IPS-18c (cell line): ENCODE data around the gene CLMP.
"Not testable (repeated sequence)": the region's sequence is repeated elsewhere in the genome, so short reads cannot be mapped to it uniquely, and the experiment has no call there.

Experiments used
- H3K4me3 ChIP-seq: 2 replicates; pipeline ENCODE4 v1.7.0; 2013; ENCODE audit warnings: low read depth, mild to moderate bottlenecking, low read length, moderate library complexity; ENCODE audit not compliant: insufficient read depth
- H3K9me3 ChIP-seq: one replicate; pipeline ENCODE4 v1.6.1; 2013; ENCODE audit warnings: mild to moderate bottlenecking, low read length, moderate library complexity; ENCODE audit not compliant: control insufficient read depth, insufficient read depth

The CLMP gene

DNA sequence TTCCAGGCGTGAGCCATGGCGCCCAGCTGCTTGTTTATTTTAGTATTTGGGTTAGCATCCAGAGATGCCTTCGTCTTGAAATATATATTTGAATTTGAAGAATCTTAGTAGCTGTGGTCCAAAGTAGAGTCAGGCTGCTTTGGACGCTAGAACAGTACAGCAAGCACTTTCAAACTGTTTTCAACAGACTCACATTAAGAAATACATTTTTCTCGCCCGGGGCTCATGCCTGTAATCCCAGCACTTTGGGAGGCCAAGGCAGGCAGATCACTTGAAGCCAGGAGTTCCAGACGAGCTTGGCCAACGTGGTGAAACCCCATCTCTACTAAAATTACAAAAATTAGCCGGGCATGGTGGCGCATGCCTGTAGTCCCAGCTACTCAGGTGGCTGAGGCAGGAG lies 106.2 kb downstream of the CLMP start:
- not testable (repeated sequence) for H3K9me3 ChIP-seq, H3K4me3 ChIP-seq

DNA sequence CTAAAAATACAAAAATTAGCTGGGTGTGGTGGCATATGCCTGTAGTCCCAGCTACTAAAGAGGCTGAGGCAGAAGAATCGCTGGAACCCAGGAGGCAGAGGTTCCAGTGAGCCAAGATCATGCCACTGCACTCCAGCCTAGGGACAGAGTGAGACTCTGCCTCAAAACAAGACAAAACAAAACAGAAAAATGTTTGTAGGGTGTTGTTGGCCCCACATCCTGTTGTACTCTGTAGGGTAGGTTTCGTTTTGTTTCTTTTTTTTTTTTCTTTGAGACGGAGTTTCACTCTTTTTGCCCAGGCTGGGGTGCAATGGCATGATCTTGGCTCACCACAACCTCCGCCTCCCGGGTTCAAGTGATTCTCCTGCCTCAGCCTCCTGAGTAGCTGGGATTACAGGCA lies 107.4 kb downstream of the CLMP start:
- not testable (repeated sequence) for H3K9me3 ChIP-seq, H3K4me3 ChIP-seq

DNA sequence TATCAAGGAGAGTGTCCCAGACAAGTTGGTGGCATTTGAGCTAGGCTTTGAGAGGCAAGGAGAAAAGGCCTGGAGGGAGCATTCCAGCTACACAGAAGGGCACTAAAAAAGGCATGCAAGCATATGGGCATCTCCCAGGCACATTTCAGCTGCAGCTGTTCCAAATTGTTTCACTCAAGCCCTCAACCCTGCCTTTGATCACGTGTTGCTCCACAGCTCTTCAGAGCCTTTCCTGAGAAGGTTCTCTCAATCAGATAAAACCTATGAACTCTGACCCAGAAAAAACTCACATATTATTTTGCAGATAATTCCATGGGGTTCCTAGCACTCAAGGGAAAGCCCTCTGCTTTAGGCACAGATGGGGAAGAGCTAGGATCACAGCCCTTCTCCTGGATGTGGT lies 108.7 kb downstream of the CLMP start:
- Histone ChIP-seq H3K9me3 (no peaks in the 10 kb centered on the region), H3K4me3 (no peak overlapping the region)

DNA sequence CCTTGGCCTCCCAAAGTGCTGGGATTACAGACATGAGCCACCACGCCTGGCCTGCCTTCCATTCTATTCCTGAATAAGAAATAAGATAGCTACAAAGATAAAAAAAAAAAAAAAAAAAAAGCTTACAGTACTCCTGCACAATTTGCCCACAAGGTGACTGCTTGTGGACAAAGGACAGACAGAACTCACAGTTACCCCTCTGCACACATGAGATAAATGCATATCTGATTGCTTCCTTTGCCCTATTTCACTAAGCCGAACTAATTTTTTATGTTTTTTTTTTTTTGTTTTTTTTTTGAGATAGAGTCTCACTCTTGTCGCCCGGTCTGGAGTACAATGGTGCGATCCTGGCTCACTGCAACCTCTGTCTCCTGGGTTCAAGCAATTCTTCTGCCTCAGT lies 109.6 kb downstream of the CLMP start:
- H3K9me3 ChIP-seq, result no peaks in the 10 kb centered on the region
- H3K4me3 ChIP-seq, result no peak overlapping the region

DNA sequence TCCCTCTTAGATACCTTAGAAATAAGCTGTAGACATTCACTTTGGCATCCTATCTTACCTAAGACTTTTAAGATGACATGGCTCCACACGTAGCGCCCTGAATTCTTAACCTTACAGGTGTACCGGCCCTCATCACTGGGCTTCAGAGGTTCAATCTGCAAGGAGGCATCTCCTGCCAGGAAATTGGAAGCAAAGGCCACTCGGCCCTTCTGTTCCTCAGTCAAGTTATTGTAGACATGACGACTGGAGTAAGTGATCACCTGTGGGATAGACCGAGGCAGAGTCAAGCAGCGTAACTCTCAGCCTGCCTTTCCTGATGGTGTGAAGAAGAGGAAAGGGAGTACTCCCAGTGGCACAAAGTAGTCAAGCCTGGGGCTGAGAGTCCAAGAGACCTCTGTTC lies 110.6 kb downstream of the CLMP start:
- H3K4me3 ChIP-seq, result no peak overlapping the region
- H3K9me3 ChIP-seq, result no peaks in the 10 kb centered on the region

DNA sequence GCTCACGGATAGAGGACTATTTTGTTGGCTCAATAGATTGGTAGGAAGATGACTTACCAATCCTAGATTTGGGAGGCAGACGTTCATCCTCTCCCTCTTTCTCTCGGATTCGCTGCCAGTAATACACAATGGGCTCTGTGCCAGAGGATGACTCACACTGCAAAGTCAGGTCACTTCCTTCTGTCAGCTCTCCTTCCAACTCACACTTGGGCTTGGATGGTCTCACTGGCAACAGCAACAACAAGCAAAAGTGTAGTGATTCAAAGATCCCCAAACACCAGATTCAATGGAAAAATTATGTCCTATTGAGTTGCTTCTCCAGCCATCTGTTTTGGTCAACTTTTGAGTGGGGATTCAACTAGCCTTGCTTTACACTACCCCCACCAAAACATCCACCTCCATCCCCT lies 111.4 kb downstream of the CLMP start:
- Histone ChIP-seq H3K9me3 (no peaks in the 10 kb centered on the region), H3K4me3 (no peak overlapping the region)

DNA sequence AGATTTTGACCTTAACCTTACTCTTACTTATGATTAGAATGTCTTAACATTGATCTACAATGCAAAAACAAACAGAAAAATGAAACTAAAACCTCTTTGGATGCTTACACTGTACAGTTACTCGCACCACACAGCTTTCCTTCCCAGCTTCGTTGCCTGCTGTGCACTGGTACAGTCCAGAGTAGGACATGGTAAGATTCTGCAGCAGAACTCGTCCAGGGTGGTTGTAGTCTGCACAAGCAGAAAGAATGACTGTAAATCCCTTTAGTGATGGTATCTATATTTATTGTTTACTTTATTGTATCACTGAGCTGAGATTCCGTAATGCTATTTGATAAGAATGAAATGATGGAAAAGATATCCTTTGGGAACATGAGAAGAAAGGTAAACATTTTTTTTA lies 112.1 kb downstream of the CLMP start:
- H3K4me3 ChIP-seq, result no peak overlapping the region
- no peaks in the 10 kb centered on the region for H3K9me3 ChIP-seq

DNA sequence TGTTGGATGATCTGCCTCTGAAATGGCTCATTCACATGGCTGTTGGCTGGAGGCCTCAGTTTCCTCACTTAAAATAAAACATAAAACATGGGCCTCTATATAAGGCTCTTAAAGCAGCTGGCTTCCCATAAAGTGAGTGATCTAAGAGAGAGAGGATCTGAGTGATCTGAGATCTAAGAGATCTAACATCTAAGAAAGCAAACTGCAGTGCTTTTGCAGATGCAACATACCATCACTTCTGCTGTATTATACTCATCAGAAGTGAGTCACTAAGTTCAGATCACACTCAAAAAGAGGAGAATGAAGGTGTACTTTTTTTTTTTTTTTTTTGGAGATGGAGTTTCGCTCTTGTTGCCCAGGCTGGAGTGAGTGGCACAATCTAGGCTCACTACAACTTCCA lies 115.0 kb downstream of the CLMP start:
- no peak overlapping the region for H3K4me3 ChIP-seq
- H3K9me3 ChIP-seq, result no peaks in the 10 kb centered on the region

DNA sequence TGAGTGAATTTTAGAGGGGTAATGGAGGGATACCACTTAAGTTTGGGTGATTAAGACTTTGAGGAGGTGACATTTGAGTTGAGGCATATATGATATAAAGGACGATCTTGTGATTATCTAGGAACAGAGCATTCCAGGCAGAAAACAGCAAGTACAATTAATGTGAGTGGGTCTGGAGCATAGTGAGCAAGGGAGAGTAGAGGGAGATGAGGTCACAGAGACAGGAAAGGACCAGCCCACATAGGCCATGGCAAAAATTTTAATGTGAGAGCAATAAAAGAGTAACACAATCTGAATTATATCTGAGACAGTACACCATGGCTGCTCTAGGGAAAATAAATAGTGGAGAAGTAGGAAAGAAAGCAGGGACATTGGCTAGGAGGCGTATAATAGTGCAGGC lies 118.6 kb downstream of the CLMP start:
- H3K4me3 ChIP-seq, result no peak overlapping the region
- H3K9me3 ChIP-seq, result no peaks in the 10 kb centered on the region

DNA sequence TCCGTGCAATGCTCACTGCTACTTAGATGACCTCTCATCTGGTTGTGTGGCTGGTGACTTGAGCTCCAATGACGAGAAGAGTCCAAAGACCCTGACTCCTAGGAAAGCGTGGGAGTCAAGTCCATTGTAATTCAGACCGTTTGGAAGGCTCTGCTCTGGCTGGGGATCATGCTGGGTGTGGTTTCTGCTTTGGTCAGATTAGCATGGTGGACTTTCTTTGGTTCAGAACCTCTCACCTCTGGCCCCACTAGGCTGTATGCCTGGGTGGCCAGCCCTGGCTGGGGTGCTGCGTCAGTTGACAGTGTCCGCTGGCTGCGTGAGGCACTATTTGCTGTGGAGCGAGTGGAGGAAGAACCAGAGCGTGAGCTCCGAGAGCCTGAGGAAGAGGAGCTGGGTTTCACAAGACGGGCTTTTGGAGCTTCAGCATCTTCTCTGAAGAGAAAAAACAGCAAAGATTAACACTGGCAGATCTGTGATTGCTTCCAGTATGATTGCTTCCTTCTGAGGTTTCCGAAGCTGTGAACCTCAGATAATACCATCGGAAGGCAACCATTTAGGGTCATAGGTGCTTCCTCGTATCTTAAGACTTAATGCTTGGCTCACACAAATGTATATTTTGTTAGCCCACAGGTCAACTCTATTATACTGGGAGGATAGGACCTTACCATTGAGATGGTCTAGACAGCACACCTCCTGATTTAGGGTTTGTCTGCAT lies 121.5 kb downstream of the CLMP start:
- no peak overlapping the region for H3K4me3 ChIP-seq
- no peaks in the 10 kb centered on the region for H3K9me3 ChIP-seq

DNA sequence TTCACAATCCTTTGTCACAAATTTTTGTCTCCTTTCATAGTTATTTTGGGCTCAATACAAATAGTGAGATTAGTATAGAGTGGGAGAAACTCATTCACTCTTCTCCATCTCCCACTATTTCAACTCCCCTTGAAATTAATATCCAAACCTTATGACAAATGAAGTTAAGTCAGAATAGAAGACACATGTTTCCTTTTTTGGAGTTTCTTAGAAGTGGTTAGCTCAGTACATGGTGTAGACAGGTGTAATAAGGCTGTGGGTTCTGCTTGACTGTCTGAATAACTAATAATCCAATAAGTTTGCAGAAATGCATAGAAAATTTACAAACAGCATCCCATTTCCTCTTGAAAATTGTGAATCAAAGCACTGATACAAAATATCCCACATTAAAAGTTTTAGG lies 122.3 kb downstream of the CLMP start:
- H3K9me3 ChIP-seq, result no peaks in the 10 kb centered on the region
- H3K4me3 ChIP-seq, result no peak overlapping the region

DNA sequence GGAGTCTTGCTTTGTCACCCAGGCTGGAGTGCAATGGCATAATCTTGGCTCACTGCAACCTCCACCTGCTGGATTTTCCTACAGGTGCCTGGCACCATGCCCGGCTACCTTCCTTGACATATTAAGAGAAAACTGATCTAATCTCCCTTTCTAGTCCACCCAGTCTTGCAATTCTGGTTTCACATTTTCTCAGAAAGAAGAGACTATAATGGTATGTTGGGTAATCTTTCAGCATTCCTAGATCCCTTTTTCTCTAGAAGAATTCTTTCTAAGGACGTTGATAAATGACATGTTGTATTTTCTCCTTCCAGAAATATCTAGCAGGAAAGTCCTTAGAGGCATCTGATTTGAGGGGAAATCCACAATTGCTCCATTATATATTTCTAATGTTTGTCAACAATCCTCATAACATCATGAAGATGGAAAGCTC lies 122.7 kb downstream of the CLMP start:
- H3K4me3 ChIP-seq, result no peak overlapping the region
- H3K9me3 ChIP-seq, result no peaks in the 10 kb centered on the region

DNA sequence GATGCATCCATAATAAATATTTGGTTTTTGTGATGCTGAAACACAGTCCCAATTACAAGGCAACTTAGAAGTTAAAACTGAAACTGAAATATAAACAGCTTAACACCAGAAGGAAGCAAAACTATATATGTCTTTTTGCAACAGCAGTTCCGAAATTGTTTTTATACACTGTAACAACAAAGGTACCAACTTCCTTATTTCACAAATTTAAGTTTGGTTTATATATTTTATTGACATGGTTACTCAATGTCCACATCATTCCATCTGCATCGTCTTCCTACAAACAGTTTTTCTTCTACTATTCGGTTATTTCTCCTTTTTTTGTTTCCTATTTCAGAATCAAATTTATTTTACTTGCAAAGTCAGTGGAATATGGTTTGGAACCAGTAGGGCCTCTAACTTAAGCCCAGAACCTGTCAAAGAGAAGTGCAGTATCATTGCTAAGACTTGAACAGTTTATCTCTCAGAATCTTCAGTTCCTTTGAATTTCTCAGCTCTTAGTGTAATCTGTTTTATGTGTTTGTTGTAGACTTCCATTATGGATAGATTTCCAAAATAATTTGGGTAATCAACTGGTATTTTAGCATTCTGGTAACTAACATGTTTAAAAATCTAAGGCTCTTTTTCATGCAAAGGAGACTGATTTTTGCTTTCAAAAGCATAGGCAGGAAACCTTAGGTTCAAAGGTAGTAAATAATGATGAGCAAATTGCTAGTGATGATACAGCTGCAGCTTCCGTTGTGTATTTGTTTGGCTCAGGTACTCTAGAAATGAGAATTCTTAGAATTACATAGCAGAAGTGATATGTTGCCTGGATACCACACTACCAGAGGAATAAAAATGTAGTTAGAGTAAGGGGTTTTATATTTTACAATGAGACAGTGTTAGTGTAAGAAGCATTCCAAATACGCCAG lies 124.9 kb downstream of the CLMP start:
- H3K4me3 ChIP-seq, result no peak overlapping the region
- H3K9me3 ChIP-seq, result no peaks in the 10 kb centered on the region

DNA sequence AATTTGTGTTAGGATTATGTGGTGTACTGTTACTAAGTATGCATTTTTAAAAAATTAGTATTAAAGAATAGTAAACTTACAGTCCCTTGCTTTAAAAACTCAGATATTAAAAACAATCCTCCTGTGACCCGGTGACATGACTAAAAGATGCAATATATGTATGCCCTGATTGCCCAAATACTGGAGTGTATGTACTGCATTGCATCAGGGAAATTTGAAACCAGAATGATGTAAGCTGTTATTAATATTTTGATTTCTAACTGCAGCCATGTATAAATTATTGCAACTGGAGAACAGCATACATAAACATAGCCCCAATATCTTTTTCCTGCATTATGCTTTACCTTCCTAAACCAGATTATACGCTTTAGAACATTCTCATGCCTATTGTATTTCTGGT lies 129.4 kb downstream of the CLMP start:
- H3K9me3 ChIP-seq, result no peaks in the 10 kb centered on the region
- H3K4me3 ChIP-seq, result no peak overlapping the region

DNA sequence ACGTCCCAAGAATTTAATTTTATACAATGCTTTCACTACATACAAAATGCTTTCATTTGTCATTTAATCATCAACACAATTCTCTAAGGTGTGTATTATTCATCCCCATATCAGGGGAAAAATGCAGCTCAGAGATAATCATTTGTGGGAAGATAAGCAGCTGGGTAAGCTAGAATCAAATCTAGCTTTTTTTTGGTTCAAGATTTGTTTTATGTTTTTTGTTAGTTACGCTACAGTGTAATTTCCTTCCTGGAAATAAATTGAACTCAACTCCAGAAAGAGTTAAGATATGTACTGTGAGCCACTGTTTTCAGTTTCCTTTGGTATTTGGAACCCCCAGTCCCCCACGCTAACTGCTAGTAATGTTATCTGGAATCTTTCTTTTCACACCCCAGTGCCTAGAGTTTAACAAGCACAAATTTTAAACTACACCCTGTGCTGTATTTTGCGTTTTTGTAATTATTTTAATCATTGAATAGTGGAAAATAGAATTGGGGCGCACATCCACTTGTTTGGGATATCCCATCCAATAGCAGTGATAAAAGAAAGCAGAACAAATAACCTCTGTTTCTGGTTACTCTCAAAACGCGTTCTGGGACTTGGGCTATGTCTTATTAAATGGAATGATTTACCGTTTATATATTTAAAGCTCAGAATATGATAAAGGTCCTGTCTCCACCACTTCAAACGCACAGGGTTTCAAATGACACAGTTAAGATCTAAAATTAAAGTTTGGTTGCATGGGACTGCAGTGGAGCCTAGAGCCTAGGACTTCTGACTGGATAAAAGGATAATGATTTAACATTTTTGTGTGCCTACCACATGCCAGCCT lies 131.0 kb downstream of the CLMP start:
- Histone ChIP-seq H3K4me3 (peak overlapping the region; percentile 98), H3K9me3 (no peaks in the 10 kb centered on the region)

DNA sequence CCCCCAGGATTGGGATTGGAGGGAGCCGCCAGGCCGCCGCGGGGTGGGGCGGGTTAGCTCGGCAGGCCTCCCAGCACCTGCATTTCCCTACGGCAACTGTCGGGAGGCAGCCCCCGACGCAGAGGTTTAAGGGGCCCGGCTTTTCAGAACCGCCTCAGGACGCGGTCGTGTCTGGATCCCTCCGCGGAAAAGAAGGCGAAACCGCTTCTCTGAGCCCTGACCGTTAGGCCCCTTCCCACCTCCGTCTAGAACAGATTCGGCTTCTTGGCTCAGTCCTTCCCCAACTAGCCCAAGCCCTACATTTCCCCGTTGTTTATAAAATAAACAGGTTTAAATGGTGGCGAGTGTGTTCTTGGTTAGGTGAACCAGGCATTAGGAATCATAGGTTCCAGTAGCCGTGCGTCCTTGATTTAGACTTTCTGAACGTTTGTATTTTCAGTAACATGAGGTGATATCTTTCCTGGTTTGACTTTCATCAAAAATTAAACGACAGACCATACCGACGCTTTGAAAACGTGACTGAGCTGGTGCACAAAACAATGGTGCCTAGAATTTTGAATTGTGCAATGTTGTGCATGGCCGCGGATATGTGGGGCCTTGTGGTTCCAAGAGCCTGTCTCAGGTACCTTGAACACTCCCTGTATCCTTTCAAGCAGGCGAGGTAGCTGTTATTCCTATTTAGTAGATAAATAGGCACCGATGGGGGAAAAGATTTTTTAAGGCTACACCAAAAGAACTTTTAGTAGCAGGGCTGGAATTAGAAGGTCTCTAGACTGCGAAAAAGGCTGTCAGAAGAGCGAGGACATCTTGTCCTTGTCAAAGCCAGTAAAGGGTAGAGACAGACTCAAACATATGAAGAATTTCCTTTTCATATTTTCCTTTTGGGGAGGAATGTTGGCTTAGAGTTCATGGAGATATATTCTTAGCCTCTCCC lies 131.9 kb downstream of the CLMP start:
- peak overlapping the region; percentile 98 for H3K4me3 ChIP-seq

More for the DNA sequence above, 131.9 kb downstream of the CLMP start:
- H3K9me3 ChIP-seq, result no peaks in the 10 kb centered on the region
